ENCODE data around the gene TRHDE.
"Not testable (repeated sequence)": the region's sequence is repeated elsewhere in the genome, so short reads cannot be mapped to it uniquely, and the experiment has no call there.

Gene TRHDE

GRCh38 chr12:72453066-72453465, 180.9 kb downstream of the TRHDE start:
- DNase-seq, result no peak

- no peak for DNase-seq
Observed at GRCh38 chr12:72453550-72453949, 181.4 kb downstream of the TRHDE start.

GRCh38 chr12:72464471-72464870, 192.3 kb downstream of the TRHDE start:
- DNase-seq, result no peak

- no peak for DNase-seq
Observed at GRCh38 chr12:72465155-72465554, 193.0 kb downstream of the TRHDE start.

GRCh38 chr12:72465940-72466630, 193.9 kb downstream of the TRHDE start:
- DNase-seq, result no peak

- no peak for DNase-seq
Observed at GRCh38 chr12:72467985-72468384, 195.8 kb downstream of the TRHDE start.

- no peak for DNase-seq
Observed at GRCh38 chr12:72468505-72468904, 196.3 kb downstream of the TRHDE start.

GRCh38 chr12:72471806-72472205, 199.6 kb downstream of the TRHDE start:
- no peak for DNase-seq

GRCh38 chr12:72472350-72472749, 200.2 kb downstream of the TRHDE start:
- DNase-seq, result no peak

- no peak for DNase-seq
Observed at GRCh38 chr12:72476301-72476700, 204.1 kb downstream of the TRHDE start.

- no peak for DNase-seq
Observed at GRCh38 chr12:72485017-72485701, 213.0 kb downstream of the TRHDE start.

- no peak for DNase-seq
Observed at GRCh38 chr12:72491426-72491825, 219.3 kb downstream of the TRHDE start.

- no peak for DNase-seq
Observed at GRCh38 chr12:72493407-72493806, 221.2 kb downstream of the TRHDE start.

GRCh38 chr12:72498354-72498753, 226.2 kb downstream of the TRHDE start:
- DNase-seq, result no peak

- no peak for DNase-seq
Observed at GRCh38 chr12:72499244-72499643, 227.1 kb downstream of the TRHDE start.

- DNase-seq, result no peak
Observed at GRCh38 chr12:72502546-72502945, 230.4 kb downstream of the TRHDE start.

GRCh38 chr12:72505227-72505626, 233.1 kb downstream of the TRHDE start:
- DNase-seq, result no peak

- DNase-seq, result no peak
Observed at GRCh38 chr12:72509891-72510290, 237.7 kb downstream of the TRHDE start.

GRCh38 chr12:72510772-72511171, 238.6 kb downstream of the TRHDE start:
- DNase-seq, result no peak

- DNase-seq, result no peak
Observed at GRCh38 chr12:72511498-72511897, 239.3 kb downstream of the TRHDE start.

- no peak for DNase-seq
Observed at GRCh38 chr12:72511906-72512305, 239.7 kb downstream of the TRHDE start.

- DNase-seq, result not testable (repeated sequence)
Observed at GRCh38 chr12:72520044-72520678, 248.0 kb downstream of the TRHDE start.

- no peak for DNase-seq
Observed at GRCh38 chr12:72521326-72521725, 249.2 kb downstream of the TRHDE start.

- DNase-seq, result no peak
Observed at GRCh38 chr12:72522411-72522810, 250.2 kb downstream of the TRHDE start.
